ENCODE results near the gene AMBRA1.

AMBRA1 gene

DNA sequence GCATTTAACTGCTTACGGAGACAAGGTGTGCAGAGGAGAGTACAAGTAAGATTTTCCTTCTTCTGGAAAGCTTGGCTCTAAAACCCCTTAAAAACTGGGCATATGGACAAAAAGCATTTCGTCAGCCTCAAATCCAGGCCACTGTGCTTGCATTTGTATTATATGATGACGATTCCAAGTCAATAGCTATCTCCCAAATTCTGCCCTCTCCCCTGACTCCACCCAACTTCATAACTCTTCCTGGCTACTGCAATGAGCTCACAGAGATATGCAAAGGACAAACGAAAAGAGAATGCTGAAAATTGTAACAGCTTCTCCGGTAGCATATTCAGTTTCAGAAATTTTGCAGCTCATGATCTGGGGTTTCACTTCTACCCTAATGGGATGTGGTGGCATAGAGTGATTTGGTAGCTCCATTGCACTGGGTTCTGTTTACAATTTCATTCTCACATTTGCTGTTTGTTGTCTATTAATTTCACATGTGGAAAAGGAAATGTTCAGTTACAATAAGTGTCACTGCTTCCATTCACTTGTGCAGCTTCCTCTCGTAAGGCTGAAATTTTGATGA, 156.6 kb downstream of the AMBRA1 start:
- no peak for TF ChIP-seq TAF1 (IDR thresholded peaks at IDR 0.05; ENCODE audit: low read depth)
- TF ChIP-seq, protein P1, sequence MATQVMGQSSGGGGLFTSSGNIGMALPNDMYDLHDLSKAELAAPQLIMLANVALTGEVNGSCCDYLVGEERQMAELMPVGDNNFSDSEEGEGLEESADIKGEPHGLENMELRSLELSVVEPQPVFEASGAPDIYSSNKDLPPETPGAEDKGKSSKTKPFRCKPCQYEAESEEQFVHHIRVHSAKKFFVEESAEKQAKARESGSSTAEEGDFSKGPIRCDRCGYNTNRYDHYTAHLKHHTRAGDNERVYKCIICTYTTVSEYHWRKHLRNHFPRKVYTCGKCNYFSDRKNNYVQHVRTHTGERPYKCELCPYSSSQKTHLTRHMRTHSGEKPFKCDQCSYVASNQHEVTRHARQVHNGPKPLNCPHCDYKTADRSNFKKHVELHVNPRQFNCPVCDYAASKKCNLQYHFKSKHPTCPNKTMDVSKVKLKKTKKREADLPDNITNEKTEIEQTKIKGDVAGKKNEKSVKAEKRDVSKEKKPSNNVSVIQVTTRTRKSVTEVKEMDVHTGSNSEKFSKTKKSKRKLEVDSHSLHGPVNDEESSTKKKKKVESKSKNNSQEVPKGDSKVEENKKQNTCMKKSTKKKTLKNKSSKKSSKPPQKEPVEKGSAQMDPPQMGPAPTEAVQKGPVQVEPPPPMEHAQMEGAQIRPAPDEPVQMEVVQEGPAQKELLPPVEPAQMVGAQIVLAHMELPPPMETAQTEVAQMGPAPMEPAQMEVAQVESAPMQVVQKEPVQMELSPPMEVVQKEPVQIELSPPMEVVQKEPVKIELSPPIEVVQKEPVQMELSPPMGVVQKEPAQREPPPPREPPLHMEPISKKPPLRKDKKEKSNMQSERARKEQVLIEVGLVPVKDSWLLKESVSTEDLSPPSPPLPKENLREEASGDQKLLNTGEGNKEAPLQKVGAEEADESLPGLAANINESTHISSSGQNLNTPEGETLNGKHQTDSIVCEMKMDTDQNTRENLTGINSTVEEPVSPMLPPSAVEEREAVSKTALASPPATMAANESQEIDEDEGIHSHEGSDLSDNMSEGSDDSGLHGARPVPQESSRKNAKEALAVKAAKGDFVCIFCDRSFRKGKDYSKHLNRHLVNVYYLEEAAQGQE (IDR thresholded peaks at IDR 0.05; ENCODE audit: low read depth): no peak
- TF ChIP-seq ZBTB7A (IDR thresholded peaks at IDR 0.05; ENCODE audit: low read depth): no peak
- TF ChIP-seq YY1 (IDR thresholded peaks at IDR 0.05; ENCODE audit: low read depth): no peak
- no peak for TF ChIP-seq TEAD4 (IDR thresholded peaks at IDR 0.05)
- no peak for TF ChIP-seq FOXM1 (IDR thresholded peaks at IDR 0.05; ENCODE audit: borderline replicate concordance, low read depth)
- no peak for TF ChIP-seq USF1 (IDR thresholded peaks at IDR 0.05)

DNA sequence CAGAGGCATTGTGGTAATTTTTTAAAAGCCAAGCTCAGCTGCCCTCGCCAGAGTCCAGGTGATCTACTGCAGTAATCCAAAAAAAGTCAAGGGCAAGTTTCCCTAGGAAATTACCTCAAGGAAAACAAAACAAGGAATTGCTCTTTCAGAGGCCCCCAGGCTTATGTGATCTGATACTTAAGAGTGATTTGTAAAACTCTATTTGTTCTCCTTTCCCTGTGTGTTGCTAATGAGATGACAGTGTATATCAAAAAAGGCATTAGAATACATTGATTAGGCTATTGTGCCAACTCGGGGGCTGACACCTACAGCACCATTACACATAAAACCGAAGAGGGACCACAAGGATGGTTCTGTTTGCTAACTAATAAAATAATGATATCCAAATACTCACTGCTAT, 157.7 kb downstream of the AMBRA1 start:
- TF ChIP-seq, protein P1 (IDR thresholded peaks at IDR 0.05; ENCODE audit: low read depth): no peak
- TF ChIP-seq MAX (IDR thresholded peaks at IDR 0.05) (no peak), YY1 (IDR thresholded peaks at IDR 0.05; ENCODE audit: low read depth) (no peak), RAD21 (IDR thresholded peaks at IDR 0.05; ENCODE audit: low read depth) (no peak)

GRCh38 chr11:46435679-46436078, 158.1 kb downstream of the AMBRA1 start:
- TF ChIP-seq EP300 (IDR thresholded peaks at IDR 0.05; ENCODE audit: borderline replicate concordance) (no peak), NFIC (IDR thresholded peaks at IDR 0.05) (no peak), YY1 (IDR thresholded peaks at IDR 0.05; ENCODE audit: low read depth) (no peak), USF1 (IDR thresholded peaks at IDR 0.05) (no peak), TAF1 (IDR thresholded peaks at IDR 0.05; ENCODE audit: low read depth) (no peak), FOXM1 (IDR thresholded peaks at IDR 0.05; ENCODE audit: borderline replicate concordance, low read depth) (no peak), RAD21 (IDR thresholded peaks at IDR 0.05; ENCODE audit: low read depth) (no peak), MAX (IDR thresholded peaks at IDR 0.05) (no peak)
- TF ChIP-seq, protein P1 (IDR thresholded peaks at IDR 0.05; ENCODE audit: low read depth): no peak

DNA sequence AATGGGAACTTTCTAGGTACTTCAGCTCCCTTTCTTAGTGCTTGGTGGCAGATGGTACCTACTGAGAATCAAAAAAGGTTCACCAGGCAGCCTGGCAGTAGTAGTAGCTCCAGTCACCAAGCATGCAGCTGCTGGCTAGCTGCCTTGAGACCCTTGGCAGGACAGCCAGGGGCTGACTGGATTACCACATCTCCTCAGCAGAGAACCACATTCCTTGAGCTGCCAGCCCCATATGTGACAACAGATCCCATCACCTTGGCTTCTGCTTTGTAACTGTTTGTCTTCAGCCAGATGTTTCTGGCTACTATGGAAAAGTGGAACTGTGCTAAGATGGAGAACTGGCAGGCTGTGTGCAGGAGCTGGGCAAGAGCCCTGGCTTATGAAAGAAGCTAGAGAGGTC, 162.6 kb downstream of the AMBRA1 start:
- TF ChIP-seq EP300 (IDR thresholded peaks at IDR 0.05; ENCODE audit: borderline replicate concordance): no peak
- no peak for TF ChIP-seq MAX (IDR thresholded peaks at IDR 0.05)
- TF ChIP-seq, protein P1 (IDR thresholded peaks at IDR 0.05; ENCODE audit: low read depth): no peak
- TF ChIP-seq USF1 (IDR thresholded peaks at IDR 0.05): no peak

Measured in Ishikawa (cell line).